SH-SY5Y (cell line): ENCODE results near the gene NEDD4L.
A peak's percentile ranks its signal among the peaks of the same experiment; 100 is the strongest.

ENCODE experiments used
- GATA2 ChIP-seq: IDR thresholded peaks from 2 replicates; pipeline ENCODE4 v1.6.1; 2011; ENCODE audit warnings: mild to moderate bottlenecking, low read depth, low read length
- GATA3 ChIP-seq: IDR thresholded peaks from 2 replicates; pipeline ENCODE4 v1.6.1; 2011; ENCODE audit warnings: low read depth, mild to moderate bottlenecking, low read length, moderate library complexity

NEDD4L gene

DNA sequence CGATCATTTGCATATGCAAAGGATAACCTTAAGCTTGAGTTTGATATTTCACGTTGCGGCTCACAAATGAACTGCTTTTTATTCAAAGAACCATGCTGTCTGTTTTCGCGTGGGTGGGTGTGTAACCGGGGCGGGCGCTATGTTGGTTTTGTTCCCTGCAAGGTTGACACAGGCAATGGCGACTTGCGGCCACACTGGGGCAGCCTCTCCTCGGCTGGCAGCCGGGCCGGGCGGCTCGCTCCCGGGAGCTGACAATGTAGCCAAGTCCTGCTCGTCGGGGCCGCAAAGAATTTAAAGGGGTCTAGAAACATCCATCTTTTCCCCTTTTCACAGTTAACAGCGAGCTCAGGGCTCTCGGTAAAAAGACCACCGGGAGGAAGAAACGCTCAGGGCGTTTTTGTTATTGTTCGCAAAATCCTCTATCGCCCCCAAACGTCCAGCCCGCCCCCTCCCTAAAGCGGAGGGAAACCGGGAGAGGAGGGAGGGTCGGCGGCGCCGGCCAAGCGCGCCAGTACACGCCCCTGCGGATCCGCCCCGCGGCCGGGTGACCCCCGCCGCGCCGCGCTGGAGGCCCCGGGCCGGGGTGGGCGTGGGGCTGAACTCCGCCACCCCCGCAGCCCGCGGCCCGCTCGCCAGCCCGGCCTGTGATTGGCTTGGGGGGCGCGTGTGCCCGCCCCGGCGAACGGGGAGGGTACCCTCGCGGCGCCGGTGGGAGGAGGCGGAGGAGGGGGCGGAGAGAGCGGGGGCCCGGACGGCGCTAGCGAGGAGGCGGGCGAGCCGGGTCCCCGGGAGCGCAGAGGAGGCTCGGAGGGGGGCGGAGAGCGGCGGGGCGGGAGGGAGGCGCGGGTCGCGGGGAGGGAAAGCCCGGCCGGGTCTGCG lies at the start of gene NEDD4L:
NEDD4L (plus strand) TSS at position 736 of the 879 bp plus-strand sequence. CDS start 435 bp downstream, outside the sequence.
- TF ChIP-seq GATA2 = no peak
- no peak for TF ChIP-seq GATA3

DNA sequence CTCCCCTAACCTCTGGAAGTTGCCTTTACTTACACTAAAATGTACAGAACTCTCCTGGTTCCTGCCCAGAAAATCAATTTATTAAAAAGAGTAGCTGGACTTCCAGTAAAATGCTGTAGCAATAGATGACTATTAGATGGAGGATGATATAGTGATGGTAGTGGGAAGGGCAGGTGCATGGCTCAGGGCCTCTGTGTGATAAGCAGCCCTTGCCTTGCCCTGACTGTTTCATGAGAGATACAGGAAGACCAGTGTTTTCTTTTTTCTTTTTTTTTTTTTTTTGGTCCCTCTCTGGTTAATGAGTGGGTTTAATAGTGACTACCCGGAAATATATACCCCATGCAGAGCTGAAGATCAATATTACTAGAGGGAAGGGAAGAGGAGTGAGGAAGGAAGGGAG lies 48.7 kb upstream of the NEDD4L start:
- TF ChIP-seq GATA3 (no peak), GATA2 (no peak)

DNA sequence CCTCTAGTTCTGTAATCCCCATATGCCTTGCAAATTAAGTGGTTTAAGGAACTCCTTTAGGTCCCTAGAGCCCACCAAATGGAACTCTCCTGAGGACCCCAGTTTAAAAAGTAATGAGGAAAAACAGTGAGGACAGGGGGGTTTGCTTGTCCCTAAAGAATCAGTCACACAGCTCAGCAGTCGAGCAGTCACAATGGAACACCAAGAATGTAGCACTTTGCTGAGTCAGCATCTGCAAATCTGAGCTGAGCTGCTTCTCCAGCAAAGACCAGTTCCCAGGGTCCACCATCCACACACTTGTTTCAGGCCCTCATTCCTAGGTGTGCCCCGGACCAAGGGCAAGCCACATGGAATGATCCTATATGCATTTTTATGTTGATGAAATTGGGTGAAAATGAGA lies 46.2 kb upstream of the NEDD4L start:
- TF ChIP-seq GATA3 (no peak), GATA2 (no peak)

DNA sequence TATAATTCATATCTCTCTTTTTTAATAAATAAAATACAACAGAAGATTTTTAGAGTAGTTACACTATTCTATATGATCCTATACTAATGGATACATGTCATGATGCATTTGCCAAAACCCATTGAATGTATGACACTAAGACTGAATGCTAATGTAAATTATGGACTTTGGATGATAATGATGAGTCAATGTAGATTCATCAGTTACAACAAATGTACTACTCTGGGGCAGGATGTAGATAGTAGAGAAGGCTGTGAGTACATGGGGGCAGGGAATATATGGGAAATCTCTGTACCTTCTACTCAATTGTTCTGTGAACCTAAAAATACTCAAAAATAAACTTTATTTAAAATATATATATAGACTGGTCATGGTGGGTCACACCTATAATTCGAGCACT lies 45.6 kb upstream of the NEDD4L start:
- no peak for TF ChIP-seq GATA2
- no peak for TF ChIP-seq GATA3

DNA sequence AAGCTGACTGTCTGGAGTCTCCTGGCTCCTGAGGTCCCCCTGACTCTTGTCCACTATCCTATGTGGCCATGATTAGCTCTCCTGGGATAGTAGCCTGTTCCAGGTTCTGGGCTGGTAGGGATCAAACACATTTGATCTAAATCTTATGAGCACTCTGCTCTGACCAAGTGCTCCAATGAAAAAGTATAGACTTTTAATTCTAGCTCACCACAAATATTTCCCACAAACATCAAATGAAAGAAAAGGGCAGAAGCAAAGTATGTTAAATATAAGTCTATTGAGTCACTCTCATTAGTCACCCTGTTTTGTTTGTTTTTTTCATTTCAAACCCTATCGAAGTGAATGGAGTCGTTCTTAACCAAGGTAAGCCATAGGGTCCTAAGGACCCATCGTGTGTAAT lies 39.7 kb upstream of the NEDD4L start:
- TF ChIP-seq GATA2 (no peak), GATA3 (no peak)

DNA sequence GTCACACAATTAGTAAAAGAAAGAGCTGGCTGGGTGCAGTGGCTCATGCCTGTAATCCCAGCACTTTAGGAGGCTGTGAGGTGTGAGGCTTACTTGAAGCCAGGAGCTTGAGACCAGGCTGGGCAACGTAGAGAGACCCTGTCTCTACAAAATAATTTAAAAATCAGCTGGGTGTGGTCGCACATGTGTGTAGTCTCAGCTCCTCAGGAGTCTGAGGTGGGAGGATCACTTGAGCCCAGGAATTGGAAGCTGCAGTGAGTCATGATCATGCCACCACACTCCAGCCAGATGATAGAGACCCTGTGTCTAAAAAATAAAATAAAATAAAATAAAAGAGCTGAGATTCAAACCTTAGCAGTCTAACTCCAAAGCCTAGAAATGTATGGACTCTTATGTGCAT lies 39.0 kb upstream of the NEDD4L start:
- TF ChIP-seq GATA2 = no peak
- TF ChIP-seq GATA3 = no peak

DNA sequence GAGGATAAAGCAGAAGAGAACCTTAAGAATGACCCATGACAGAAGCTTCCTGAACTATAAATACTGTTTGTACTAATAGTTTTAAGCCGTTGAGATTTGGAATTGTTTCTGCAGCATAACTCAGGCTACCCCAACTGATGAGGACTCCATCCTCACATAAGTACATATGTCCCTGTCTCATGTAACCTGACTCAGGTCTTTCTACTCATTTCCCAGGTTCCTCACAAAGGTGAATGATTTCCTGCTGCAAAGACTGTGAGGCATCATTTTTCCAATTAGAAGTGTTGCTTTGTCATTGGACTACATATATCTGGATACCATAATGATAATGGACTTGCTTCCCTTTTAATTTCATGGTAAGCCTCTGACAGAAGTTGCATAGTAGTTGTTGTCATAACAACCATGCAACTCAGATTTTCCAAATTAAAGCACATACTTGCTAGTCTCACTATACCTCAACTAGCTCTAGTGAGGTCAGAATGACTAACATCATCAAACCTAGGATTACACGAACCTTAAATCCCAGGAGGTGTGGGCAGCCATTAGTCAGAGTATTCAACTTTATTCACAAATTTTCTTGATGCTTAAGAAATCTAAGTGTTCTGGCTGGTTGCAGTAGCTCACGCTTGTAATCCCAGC lies 38.0 kb upstream of the NEDD4L start:
- TF ChIP-seq GATA2 (no peak), GATA3 (no peak)

DNA sequence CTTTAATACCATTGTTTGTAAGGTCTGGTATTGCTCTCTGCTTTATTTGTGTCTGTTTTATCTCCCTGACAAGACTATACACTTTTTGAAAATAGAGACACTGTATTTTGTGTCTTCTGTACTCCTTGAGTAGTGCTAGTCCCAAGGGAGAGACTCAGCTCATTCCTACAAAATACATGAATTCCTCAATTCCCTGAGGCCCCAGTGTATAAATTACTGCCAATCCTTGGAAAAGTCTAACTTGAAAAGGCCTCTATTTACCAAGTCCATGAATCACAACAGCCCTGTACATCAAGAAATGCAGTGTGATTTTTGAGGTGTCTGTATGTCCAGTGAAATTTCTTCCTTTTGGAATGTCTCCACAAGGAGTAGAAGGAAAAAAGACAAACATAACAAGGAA lies 34.9 kb upstream of the NEDD4L start:
- TF ChIP-seq GATA3 (no peak), GATA2 (no peak)

DNA sequence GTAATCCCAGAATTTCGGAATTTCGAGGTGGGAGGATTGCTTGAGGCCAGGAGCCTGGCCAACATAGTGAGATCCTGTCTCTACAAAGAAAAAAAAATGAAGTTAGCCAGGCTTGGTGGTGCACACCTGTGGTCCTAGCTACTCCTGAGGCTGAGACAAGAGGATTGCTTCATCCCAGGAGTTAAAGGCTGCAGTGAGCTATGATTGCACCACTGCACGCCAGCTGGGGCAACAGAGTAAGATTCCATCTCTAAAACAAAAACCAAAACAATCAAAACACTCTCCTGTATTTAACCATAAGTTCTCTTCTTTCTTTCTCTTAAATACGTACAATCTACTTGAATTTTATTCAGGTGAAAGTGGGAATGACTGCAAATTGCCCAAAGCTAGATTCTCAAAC lies 33.8 kb upstream of the NEDD4L start:
- TF ChIP-seq GATA3 = no peak
- TF ChIP-seq GATA2 = no peak

DNA sequence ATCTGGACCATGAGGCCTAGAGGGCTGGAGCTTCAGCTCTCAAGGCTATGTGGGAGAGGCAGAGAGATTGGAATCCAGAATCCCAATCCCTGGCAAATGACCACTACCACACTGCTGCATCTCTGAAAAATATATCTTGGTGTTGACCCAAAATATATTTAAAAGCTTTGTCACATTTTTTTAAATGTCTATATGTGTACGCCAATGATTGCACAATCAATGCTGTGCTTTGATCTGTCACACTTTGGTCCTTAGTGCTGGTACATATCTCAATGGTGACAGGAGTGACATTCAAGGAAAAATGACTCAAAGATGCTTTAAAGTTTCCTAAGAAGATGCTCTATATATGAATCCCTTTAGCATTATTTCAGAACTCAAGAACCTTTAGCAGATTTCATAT lies 31.7 kb upstream of the NEDD4L start:
- no peak for TF ChIP-seq GATA3
- TF ChIP-seq GATA2 = no peak

DNA sequence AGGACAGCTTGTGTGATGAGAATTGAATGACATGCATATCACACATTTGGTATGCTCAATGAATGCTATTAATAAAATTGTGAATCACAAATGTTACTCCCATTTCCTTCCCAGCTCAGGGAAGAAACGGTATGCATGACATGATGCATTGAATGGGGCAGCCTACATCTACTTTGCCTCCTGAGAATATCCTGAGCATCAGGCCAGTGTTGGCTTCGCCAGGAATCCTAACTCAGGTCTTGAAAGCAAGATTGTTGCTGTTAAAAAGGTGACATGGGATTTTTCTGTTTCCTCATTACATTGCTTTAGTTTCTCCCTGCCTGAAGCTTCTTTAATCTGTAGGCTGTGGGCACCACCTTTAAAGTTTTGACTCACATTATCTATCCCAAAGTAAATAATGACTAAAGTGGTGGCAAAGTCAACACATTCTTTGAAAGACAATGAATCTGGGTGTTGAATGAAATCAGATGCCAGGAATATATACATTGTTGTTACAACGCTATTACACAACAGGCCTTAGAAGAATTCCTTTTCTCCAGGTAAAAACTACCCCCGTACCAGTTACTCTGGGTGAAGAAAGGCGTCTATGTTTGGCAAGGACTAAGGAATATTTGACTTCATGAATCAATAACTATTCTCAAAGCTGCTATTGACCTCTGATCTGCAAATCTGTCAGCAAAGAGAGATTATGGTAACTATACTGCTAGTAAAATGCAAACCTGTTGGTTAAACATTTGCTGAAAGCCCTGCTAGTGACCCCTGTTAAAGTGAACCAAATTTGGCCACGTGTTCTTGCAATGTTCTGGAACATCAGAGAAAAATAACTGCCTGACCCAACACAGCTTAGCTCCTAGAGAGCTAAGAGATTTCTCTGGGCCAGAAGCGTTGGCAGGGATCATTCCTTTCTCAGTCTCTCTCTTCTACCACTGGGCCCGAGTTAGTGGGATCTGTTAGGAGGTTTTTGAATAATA lies 30.5 kb upstream of the NEDD4L start:
- TF ChIP-seq GATA3 = no peak
- TF ChIP-seq GATA2 = no peak

DNA sequence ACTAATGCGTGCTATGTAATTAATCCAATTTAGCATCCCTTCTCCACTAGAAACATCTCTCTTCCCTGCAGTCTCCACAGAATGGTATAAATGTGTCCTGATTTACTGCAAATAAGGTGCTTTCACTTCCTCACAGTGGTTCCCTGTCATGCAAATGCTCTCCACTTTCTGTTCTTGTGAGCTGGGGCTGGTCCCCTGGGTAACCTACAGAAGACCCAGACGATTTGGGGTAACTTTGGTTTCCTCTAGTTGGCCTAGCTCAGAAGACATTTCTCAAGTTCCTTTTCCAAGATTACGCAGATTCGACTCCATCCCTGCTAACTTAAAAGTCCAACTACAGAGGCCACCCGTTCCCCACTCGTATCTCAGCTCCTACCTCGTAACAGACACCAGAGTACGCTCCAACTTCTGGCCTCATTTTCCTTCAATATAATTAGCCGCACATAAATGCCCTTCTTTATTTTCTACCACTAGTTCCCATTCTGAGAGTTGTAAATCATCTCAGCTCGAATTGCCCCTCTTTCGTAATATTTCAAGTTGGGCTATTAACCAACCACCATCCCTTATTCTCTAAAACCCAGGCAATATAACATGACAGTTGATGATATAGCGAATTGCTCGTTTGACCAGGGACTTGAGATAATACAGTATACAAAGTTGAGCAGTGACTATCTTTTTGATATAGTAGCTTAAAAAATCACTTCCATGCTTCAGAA lies 28.8 kb upstream of the NEDD4L start:
- no peak for TF ChIP-seq GATA2
- TF ChIP-seq GATA3 = no peak

DNA sequence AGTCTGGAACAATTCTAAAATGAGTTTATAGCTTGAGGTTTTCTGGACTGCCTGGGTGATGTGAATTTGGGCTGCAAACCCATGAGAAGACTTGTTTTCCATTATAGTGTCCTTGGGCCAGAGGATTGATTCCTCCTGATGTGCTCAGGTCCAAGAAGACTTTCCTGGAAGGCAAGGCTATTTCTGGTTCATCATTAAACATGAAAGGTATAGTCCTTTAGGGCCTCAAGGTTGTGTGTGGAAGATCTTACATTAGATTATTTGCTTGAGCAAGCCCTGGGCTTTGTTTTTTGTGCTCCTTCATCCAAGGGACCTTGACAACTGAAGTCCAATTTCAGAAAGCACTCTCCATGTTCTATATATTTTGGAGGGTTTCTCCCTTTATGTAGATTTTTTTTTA lies 26.8 kb upstream of the NEDD4L start:
- TF ChIP-seq GATA3 = no peak
- TF ChIP-seq GATA2 = no peak

DNA sequence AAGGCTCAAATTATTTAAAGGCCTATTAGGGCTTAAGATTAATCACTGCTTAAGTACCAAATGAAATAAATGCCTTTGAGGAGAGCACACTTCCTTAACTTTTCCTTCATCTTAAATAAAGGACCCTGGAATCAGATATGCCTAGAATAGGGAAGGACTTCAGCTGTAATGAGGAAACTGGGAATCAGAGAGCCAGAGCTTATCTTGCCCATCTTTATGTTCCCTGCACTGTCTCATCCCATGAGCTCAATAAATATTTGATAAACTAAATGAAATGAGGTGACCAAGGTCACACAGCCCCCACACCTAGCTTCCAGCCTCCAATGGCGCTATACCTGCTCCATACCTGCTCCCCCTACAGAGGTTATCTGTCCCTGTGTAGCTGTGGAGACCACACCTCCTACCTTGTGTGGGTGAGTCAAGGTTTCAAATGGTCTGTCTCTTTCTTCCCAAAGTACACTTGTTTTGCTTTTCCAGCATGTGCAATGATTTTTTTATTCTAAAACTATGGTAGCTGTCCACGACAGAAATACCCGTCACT lies 23.4 kb upstream of the NEDD4L start:
- TF ChIP-seq GATA2 (peak; percentile 42; the same call in 1 of the 2 replicates), GATA3 (0 out of 2 replicates have a peak, but pooled peaks have one; percentile 11)
